Activated CD8-positive, alpha-beta T cell treated with anti-CD3 and anti-CD28 coated beads for 36 hours (primary cell): ENCODE results near the gene ATP2B2. TPM values are rescaled to one million over a fixed set of nuclear protein-coding genes. Genes with fewer than 3 reads are reported as not detected.

Experiments
- ATAC-seq: fragments of 200-7000 bp; cut with Tn5 transposase; one replicate; pipeline ENCODE4 v1.10.0; 2021; ENCODE audit warnings: mild to moderate bottlenecking, moderate library complexity
- CTCF ChIA-PET: fragments of 350-600 bp; sonication (Branson Sonifier 250); formaldehyde crosslinking; loops from one replicate; lab custom pipeline; 2021; ENCODE audit warnings: antibody characterized with exemption; lab: Charles Lee
- POLR2A ChIA-PET: fragments of 350-600 bp; sonication (Branson Sonifier 250); formaldehyde crosslinking; loops from one replicate; lab custom pipeline; 2021; ENCODE audit warnings: antibody characterized with exemption; lab: Charles Lee
- DNase-seq: peaks from one replicate; pipeline ENCODE4 v3.0.0-alpha.2; 2020
- H3K27ac Mint-ChIP-seq: one replicate; pipeline ENCODE4 v1.8.0; 2021; ENCODE audit warnings: mild to moderate bottlenecking, mixed read lengths
- H3K27me3 Mint-ChIP-seq: one replicate; pipeline ENCODE4 v1.8.0; 2021; ENCODE audit warnings: mixed read lengths
- H3K36me3 Mint-ChIP-seq: one replicate; pipeline ENCODE4 v1.8.0; 2021; ENCODE audit warnings: low read depth, mixed read lengths
- H3K4me1 Mint-ChIP-seq: one replicate; pipeline ENCODE4 v1.8.0; 2021; ENCODE audit warnings: low read depth, mixed read lengths
- H3K4me3 Mint-ChIP-seq: one replicate; pipeline ENCODE4 v1.8.0; 2021; ENCODE audit warnings: mild to moderate bottlenecking, moderate library complexity, mixed read lengths
- H3K9me3 Mint-ChIP-seq: one replicate; pipeline ENCODE4 v1.8.0; 2021; ENCODE audit warnings: mixed read lengths
- intact Hi-C: fragments of 100-400 bp; cut with micrococcal nuclease; formaldehyde crosslinking; loops from one replicate; pipeline ENCODE4 v1.10.0; 2022
- total RNA-seq, 2 experiments: library from RNA; stranded (reverse); gene quantifications; one replicate each; pipeline ENCODE4 v1.2.3, GENCODE V29; 2021
- TF ChIP-seq, protein P1 (sequence below): fragments of 200-600 bp; IDR thresholded peaks from one replicate; pipeline ENCODE4 v1.8.0; 2022; ENCODE audit warnings: antibody characterized with exemption, mild to moderate bottlenecking

Gene ATP2B2
- total RNA-seq, 2 experiments from 2014 or later = not detected

DNA sequence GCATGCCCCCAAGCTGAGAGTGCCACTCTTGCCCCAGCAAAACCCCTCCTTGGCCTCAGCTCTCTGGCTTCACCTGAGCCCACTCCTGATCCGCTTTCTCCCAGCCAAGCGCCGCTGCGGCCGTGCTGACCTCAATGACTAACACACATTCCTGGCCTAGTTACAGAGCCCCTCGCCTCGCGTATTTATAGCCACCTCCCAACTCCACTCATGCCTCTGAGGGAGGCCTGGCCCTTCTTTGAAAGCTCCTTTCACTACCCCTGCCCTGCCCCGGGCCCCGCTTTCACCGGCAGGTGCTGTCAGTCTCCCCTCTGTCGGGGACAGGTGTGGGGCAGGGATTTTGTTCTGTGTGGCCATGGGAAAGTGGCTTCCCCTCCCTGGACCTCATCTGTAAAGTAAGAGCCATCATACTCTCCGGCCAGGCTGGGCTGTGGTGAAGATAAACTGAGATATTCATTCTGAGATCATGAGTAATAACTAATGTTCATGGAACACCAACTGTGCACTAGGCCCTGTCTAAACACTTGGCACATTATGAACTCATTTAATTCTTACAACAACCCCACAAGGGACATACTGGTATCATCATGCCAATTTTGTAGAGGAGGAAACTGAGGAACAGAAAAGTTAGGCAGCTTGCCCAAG lies 13.2 kb upstream of the ATP2B2 start:
- Mint-ChIP-seq H3K36me3 (no peaks in the 10 kb centered on the region), H3K27ac (no peak overlapping the region), H3K27me3 (peaks cover 6% of the 10 kb centered on the region), H3K4me1 (no peaks in the 10 kb centered on the region), H3K4me3 (no peak overlapping the region), H3K9me3 (no peaks in the 10 kb centered on the region)
- ChIA-PET CTCF (interaction anchor here (1.0 kb wide), 1 partner anchor 14 kb away, joined by 4 read pairs; no protein-coding TSS in a partner anchor), POLR2A (no interaction called here)
- ATAC-seq (no peak), DNase-seq (no peak)
- intact Hi-C loops = no loop called here
- TF ChIP-seq, protein P1, sequence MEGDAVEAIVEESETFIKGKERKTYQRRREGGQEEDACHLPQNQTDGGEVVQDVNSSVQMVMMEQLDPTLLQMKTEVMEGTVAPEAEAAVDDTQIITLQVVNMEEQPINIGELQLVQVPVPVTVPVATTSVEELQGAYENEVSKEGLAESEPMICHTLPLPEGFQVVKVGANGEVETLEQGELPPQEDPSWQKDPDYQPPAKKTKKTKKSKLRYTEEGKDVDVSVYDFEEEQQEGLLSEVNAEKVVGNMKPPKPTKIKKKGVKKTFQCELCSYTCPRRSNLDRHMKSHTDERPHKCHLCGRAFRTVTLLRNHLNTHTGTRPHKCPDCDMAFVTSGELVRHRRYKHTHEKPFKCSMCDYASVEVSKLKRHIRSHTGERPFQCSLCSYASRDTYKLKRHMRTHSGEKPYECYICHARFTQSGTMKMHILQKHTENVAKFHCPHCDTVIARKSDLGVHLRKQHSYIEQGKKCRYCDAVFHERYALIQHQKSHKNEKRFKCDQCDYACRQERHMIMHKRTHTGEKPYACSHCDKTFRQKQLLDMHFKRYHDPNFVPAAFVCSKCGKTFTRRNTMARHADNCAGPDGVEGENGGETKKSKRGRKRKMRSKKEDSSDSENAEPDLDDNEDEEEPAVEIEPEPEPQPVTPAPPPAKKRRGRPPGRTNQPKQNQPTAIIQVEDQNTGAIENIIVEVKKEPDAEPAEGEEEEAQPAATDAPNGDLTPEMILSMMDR = no peak

DNA sequence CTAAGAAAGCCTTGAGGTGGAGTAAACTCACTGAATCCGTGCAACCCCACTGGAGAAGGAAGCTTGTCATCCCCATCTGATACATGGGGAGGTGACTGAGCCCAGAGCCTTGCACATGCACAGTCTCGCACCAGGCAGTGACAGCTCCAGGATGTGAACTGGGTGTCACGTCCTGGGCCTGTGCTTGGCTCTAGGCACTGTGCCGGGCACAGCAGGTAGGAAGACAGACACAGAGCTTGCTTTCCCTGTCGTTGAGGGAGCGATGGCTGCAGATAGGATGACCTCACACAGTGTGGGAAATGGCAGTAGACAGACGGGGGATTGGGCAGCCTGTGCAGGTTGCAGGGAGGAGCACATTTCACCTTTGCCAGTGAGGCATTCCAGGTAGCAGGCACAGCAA lies 12.2 kb upstream of the ATP2B2 start:
- no peaks in the 10 kb centered on the region for H3K4me1 Mint-ChIP-seq
- intact Hi-C loops = no loop called here
- no peak overlapping the region for H3K27ac Mint-ChIP-seq
- H3K4me3 Mint-ChIP-seq = no peak overlapping the region
- H3K27me3 Mint-ChIP-seq = peaks cover 4% of the 10 kb centered on the region
- CTCF ChIA-PET = interaction anchor here (1.0 kb wide), 1 partner anchor 13 kb away, joined by 4 read pairs; no protein-coding TSS in a partner anchor
- no peak for ATAC-seq
- no peaks in the 10 kb centered on the region for H3K36me3 Mint-ChIP-seq
- POLR2A ChIA-PET = no interaction called here
- TF ChIP-seq, protein P1 = no peak
- no peak for DNase-seq
- H3K9me3 Mint-ChIP-seq = no peaks in the 10 kb centered on the region

DNA sequence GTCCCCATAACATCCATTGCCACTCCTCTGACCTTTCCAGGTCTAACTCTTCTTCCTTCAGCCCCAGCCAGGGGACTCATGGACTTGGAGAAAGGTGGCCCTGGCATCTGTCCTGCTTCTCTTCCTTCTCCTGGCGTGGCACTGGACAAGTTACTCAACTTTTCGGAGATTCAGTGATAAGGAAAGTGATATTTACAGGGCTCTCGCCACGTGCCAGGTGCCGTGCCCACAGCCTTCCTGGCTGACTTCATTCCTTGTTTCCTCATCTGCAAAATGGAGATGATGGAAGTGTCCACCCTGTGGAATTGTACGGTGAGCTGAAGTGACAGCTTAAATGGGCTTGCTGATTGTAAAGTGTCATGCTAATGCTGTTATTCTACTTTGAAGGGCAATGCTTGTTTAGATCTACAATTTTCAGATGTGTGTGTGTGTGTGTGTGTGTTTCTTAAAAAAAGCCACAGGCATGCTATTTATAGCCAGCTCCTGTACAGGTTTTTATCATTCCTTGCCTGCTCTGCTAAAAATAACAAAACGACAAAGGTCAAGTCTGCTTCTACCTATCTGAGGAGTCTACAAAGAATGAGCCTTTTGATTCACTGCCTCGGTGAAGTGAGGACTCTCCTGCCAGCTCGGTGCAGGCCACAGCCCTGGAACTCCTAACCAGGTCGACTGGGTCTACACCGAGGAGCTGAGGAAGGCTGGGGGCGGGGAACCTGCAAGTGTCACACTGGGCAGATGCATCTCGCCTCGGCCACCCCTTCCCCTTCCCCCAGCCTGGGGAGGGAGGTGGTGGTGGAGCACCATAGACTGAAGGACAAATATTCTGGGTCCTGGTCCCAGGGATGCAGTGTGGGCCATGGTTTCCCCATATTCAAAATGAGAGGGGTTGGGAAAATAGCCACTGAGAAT lies 11.4 kb upstream of the ATP2B2 start:
- ATAC-seq (no peak), DNase-seq (no peak)
- intact Hi-C loops = no loop called here
- ChIA-PET POLR2A (no interaction called here), CTCF (no interaction called here)
- H3K9me3 Mint-ChIP-seq = no peaks in the 10 kb centered on the region
- peaks cover 4% of the 10 kb centered on the region for H3K27me3 Mint-ChIP-seq
- H3K4me1 Mint-ChIP-seq = no peaks in the 10 kb centered on the region
- no peaks in the 10 kb centered on the region for H3K36me3 Mint-ChIP-seq
- H3K4me3 Mint-ChIP-seq = no peak overlapping the region
- TF ChIP-seq, protein P1 = no peak
- no peak overlapping the region for H3K27ac Mint-ChIP-seq

DNA sequence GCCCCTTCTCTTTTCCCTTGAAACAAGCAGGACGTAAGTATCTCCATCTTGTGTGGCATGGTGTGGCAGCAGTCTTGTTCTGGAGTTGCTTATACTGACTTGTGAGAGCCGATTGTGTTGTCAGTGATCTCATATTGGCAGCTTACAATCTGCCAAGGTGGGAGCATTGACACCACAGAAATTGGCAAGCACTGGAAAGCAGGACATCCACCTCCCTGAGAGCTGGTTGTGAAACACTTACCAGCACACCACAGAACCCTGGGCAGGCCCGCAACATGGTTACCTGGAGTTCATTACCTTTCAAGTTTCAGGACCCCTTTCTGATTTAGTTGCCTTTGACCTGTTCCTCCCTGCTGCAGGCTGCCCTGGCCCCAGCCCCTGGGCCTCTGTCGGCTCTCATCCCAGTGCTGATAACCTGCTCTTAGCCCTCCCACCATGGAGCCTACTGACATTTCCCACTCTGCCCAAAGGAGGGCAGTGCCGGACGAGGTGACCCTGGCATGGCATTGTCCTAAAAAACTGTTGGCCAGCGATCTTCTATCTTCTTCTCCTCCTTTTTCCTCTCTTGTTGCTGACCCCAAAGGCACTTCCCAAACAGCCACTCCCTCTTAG lies 10.6 kb upstream of the ATP2B2 start:
- POLR2A ChIA-PET = no interaction called here
- Mint-ChIP-seq H3K27me3 (peaks cover 3% of the 10 kb centered on the region), H3K27ac (no peak overlapping the region), H3K4me1 (no peaks in the 10 kb centered on the region), H3K4me3 (no peak overlapping the region), H3K36me3 (no peaks in the 10 kb centered on the region), H3K9me3 (no peaks in the 10 kb centered on the region)
- CTCF ChIA-PET = no interaction called here
- ATAC-seq = no peak
- TF ChIP-seq, protein P1 = no peak
- intact Hi-C loops = no loop called here
- no peak for DNase-seq
